ENCODE data around the gene MYMK.

The MYMK gene

DNA sequence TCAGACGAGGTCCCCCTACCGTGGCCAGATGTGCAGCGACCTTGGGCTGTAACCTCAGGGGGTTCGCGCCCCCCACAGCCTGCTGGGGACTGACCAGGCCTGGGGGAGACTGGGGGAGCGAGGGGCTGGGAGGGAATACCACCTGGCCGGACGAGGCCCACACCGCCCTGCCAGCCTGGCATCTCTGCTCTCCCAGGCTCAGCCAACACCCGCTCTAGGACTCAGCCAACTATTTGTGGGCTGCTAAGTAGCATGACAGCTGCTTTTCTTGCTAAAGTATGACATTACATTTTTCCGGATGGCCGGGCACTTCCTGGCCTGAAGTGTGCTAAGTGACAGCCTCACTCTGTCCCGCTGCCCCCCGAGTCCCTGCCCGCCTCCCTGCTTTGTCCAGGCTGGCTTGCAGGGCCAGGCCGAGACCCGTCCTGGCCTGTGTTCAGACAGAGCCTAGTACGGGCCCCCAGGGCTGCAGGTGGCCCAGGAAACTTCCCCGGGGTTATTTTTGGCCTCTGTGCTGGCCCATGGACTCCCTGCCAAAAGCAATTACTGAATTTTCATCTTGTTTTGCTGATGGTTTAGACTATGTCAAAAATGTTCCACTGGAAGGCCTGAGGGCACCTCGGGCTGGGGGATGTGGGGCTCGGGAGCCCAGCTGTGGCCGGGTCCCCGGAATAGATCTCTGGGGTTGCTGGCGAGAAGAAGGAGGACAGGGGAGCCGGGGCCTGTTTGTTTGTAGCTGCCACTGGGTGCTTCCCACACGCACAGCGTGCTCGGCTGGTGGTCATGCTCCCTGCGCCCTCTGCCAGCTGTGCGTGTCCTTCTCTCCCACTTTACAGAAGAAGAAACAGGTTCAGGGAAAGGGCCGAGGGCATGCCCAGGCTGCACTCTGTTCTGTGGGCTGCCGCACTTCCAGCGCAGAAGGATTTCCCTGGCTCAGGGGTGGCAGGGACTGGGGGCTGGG is 32.4 kb downstream of the MYMK start:
- H4K20me1 ChIP-seq: no peaks in the 10 kb centered on the region
- H3K4me2 ChIP-seq: peak overlapping the region in 7 of 11 experiments; percentile 14 to 29 (median 20); a peak in 8 of 22 replicates
- H3K4me3 ChIP-seq: no peak overlapping the region
- H3K36me3 ChIP-seq: no peaks in the 10 kb centered on the region
- no peak for TF ChIP-seq Cebpa-rat (IDR thresholded peaks at IDR 0.05)
- no peaks in the 10 kb centered on the region for H3K9me3 ChIP-seq (replicated peaks in 1 of 11)
- 0 out of 22 replicates have a peak overlapping the region, but pooled peaks of 1 of the 11 experiments have one; percentile 15 for H3K27ac ChIP-seq
- H3K4me1 ChIP-seq: peaks cover 20 to 46% (median 31%) of the 10 kb centered on the region in 10 experiments
- H3K9ac ChIP-seq: peak overlapping the region in 4 of 11 experiments; percentile 28 to 44 (median 30); a peak in 5 of 22 replicates
- H3K27me3 ChIP-seq: no peaks in the 10 kb centered on the region

DNA sequence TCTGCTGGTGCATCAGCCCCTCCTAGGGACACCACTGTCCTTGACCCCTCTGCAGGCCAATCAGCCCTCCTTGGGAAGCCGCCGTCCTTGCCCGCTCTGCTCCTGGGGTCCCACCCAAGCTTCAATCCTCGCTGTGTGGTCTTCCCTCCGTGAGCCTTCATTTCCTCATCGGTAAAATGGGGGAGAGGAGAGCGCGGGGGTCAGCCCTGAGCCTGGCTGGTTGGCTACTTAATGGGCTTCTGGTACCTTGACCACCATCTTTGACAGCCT is 33.2 kb downstream of the MYMK start:
- Histone ChIP-seq H3K4me2 (peak overlapping the region in 3 of 11 experiments; percentile 20 to 29 (median 20); a peak in 2 of 22 replicates), H3K27me3 (no peaks in the 10 kb centered on the region), H3K27ac (no peak overlapping the region), H3K4me3 (no peak overlapping the region), H3K4me1 (peaks cover 22 to 46% (median 31%) of the 10 kb centered on the region in 10 experiments), H3K9ac (no peak overlapping the region), H3K9me3 (replicated peaks in 1 of 11) (no peaks in the 10 kb centered on the region), H3K36me3 (no peaks in the 10 kb centered on the region), H4K20me1 (no peaks in the 10 kb centered on the region)
- no peak for TF ChIP-seq Cebpa-rat (IDR thresholded peaks at IDR 0.05)

DNA sequence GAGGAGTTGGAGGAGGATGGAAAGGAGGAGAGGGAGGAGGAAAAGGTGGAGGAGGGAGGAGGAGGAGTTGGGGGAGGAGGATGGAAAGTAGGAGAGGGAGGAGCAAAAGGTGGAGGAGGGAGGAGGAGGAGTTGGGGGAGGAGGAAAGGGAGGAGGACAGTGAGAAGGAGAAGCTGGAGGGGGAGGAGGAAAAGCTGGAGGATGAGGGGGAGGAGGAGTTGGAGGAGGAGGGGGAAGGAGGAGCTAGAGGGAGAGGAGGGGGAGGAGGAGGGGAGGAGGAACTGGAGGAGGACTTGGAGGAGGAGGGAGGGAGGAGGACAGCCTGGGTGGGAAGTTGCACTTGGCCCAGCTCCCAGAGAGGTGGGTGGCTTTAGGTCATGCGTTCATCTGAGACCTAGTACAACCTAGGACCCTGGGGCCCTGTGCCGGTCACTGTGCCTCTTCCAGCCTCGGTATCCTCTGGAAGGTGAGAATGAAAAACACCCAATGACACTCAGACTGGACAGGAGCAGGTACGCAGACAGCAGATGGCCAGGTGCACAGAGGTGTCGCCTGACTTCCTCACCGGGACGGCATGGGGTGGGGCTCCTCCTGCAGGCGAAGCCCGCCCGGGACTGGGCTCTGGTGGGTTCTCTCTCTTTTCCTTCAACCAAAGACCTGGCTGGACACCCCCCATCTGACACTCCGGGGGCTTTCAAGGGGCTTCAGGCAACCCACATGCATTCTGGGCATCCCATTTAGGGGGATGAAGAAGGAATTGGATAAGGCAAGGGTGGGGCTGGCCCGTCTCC is 33.7 kb downstream of the MYMK start:
- TF ChIP-seq Cebpa-rat (IDR thresholded peaks at IDR 0.05): no peak
- Histone ChIP-seq H3K36me3 (no peaks in the 10 kb centered on the region), H4K20me1 (no peaks in the 10 kb centered on the region), H3K27me3 (no peaks in the 10 kb centered on the region), H3K9ac (no peak overlapping the region), H3K4me1 (peaks cover 21 to 45% (median 31%) of the 10 kb centered on the region in 10 experiments), H3K9me3 (replicated peaks in 1 of 11) (no peaks in the 10 kb centered on the region), H3K4me2 (peak overlapping the region in 4 of 11 experiments; percentile 6 to 29 (median 17); a peak in 2 of 22 replicates), H3K27ac (no peak overlapping the region), H3K4me3 (no peak overlapping the region)

DNA sequence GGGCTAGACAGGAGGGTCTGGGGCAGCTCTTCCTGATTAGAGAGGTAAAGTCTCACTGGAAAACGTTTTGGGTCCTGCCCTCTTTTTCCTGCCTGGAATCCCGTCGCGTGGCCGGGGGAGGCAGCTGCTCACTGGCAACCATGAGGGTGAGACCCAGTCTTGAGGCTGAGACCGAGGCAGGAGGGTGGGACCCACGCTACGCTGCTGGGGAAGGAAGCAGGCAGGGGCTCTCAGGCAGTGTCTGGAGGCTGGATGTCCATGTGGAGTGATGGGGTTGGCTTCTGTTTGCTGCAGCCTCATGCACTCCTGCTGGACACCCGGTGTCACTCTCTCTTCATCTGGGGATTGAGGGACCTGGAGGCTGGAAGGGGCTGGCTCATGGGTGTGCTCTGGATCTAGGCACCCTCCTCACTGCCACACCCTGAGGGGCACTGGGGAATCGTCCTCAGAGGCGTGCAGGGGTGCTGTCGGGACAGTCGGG is 34.5 kb downstream of the MYMK start:
- no peak overlapping the region for H3K9ac ChIP-seq
- H3K4me2 ChIP-seq: no peak overlapping the region
- H3K27ac ChIP-seq: no peak overlapping the region
- H3K9me3 ChIP-seq (replicated peaks in 1 of 11): no peaks in the 10 kb centered on the region
- H3K27me3 ChIP-seq: no peaks in the 10 kb centered on the region
- peaks cover 27 to 53% (median 37%) of the 10 kb centered on the region in 10 experiments for H3K4me1 ChIP-seq
- no peak overlapping the region for H3K4me3 ChIP-seq
- no peaks in the 10 kb centered on the region for H4K20me1 ChIP-seq
- no peaks in the 10 kb centered on the region for H3K36me3 ChIP-seq
- TF ChIP-seq Cebpa-rat (IDR thresholded peaks at IDR 0.05): no peak

DNA sequence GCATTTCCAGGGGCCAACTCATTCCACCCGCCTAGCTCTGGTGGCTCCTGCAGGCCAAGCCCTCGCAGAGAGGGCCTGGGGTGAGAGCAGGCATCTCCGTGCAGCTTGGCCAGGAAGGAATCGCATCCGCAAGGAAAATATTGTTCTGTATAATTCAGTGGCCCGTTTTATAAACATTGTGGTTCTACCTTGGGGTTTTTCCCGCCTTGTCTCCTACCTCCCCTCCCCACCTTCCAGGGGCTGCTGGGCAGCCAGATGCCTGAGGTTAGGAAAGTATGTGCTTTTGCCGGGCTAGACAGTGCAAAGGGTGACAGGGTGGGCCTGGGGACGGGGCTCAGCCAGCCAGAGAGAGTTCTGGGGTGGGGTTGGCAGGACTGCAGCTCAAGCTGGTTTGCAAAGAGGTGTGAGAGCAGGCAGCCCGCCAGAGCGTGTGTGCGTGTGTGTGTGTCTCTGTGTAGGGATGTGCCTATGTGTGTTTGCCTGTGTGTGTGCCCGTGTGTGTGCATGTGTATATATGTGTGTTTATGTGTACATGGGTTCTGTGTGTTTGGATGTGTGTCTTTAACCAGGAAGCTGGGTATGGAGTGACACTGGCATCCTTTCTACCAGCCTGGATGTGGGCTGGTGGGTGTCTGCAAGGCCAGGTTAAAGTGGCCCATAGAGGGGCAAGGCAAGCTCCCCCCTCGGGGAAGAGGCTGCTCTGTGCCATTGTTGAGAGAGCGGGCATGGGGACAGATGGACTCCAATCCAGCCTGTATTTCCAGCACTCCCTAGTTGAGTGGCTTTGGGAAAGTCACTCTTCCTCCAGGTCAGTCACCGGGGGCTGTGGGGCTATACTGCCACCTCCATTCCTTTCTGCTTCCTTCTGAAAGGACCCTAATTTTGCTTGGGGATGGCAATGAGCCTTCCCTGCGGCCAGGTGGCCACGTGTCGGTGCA is 35.2 kb downstream of the MYMK start:
- Histone ChIP-seq H3K4me3 (no peak overlapping the region), H3K27me3 (no peaks in the 10 kb centered on the region), H3K27ac (no peak overlapping the region)

DNA sequence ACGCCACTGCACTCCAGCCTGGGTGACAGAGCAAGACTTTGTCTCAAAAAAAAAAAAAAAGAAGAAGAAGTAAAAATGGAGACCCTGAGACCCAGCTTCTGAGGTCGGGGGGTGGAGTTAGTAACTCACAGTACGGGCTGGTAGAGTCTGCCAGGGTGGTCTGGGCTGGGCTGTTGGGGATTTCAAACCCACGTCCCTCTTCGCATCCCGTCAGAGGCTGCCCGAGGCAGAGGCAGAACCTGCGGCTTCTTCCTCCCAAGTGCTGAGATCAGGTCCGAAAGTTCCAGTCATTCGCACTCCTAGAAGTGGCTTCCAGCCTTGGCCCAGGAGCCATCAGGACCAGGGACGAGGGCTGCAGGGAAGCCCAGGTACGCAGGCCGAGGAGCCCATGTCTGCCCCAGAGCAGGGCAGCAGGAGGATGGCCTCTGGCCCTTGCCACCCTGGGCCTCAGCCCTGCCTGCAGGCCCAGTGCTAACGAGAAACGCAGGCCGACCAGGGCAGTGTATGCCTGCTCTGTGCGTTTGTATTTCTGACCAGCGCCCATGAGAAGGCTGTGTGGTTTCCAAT is 36.0 kb downstream of the MYMK start:
- Histone ChIP-seq H3K4me3 (no peak overlapping the region), H3K27ac (no peak overlapping the region), H3K36me3 (no peaks in the 10 kb centered on the region), H3K4me2 (peak overlapping the region in 1 of 11 experiments; percentile 79; a peak in 2 of 22 replicates), H3K9ac (0 out of 22 replicates have a peak overlapping the region, but pooled peaks of 1 of the 11 experiments have one; percentile 3), H3K9me3 (replicated peaks in 1 of 11) (no peaks in the 10 kb centered on the region), H3K4me1 (peaks cover 38 to 63% (median 47%) of the 10 kb centered on the region in 10 experiments), H4K20me1 (no peaks in the 10 kb centered on the region), H3K27me3 (no peaks in the 10 kb centered on the region; a peak in 1 of 22 replicates)
- TF ChIP-seq Cebpa-rat (IDR thresholded peaks at IDR 0.05): no peak

More for the DNA sequence above, 35.2 kb downstream of the MYMK start:
- H4K20me1 ChIP-seq: no peaks in the 10 kb centered on the region
- no peaks in the 10 kb centered on the region for H3K36me3 ChIP-seq
- 0 out of 22 replicates have a peak overlapping the region, but pooled peaks of 1 of the 11 experiments have one; percentile 3 for H3K9ac ChIP-seq
- no peaks in the 10 kb centered on the region for H3K9me3 ChIP-seq (replicated peaks in 1 of 11)
- peaks cover 34 to 60% (median 44%) of the 10 kb centered on the region in 10 experiments for H3K4me1 ChIP-seq
- no peak for TF ChIP-seq Cebpa-rat (IDR thresholded peaks at IDR 0.05)
- H3K4me2 ChIP-seq: no peak overlapping the region

DNA sequence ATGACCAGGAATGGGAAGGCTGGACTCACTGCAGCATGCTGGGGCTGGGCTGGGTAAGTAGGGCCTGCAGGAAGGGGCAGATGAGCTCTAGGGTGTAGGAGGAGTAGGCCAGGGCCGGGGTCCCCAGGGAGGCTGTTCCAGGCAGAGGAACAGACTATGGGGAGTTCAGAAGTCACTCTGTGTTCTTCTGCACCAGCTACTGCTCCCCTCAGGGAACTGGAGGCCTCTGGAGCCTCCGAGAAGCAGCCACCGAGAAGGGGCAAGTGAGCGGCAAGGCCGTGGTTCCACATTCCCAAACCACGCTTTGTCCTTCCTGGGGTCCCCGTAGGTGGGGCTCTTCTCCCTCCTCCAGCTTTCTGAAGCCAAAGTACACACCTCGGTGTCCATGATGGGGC is 37.4 kb downstream of the MYMK start:
- no peak for TF ChIP-seq Cebpa-rat (IDR thresholded peaks at IDR 0.05)
- no peaks in the 10 kb centered on the region for H4K20me1 ChIP-seq
- H3K9ac ChIP-seq: peak overlapping the region in 8 of 11 experiments; percentile 19 to 54 (median 31); a peak in 7 of 22 replicates
- H3K4me3 ChIP-seq: no peak overlapping the region
- H3K36me3 ChIP-seq: no peaks in the 10 kb centered on the region
- H3K9me3 ChIP-seq (replicated peaks in 1 of 11): no peaks in the 10 kb centered on the region
- H3K4me2 ChIP-seq: peak overlapping the region; percentile 29 to 79 (median 44); a peak in 17 of 22 replicates
- peak overlapping the region in 4 of 11 experiments; percentile 24 to 66 (median 37); a peak in 4 of 22 replicates for H3K27ac ChIP-seq
- no peaks in the 10 kb centered on the region; a peak in 1 of 22 replicates for H3K27me3 ChIP-seq
- H3K4me1 ChIP-seq: peaks cover 34 to 59% (median 44%) of the 10 kb centered on the region in 10 experiments

All from BLaER1 treated with 17β-estradiol and CSF1 and Interleukin-3, amounts not matched to agents 10 nM and 100 nM (cell line).